ENCODE measurements around the gene MLH3.

The MLH3 gene

GRCh38 chr14:74979442-74980397 is 71.5 kb downstream of the MLH3 start:
- ATAC-seq: peak; percentile 64
- TF ChIP-seq ZFP3 (CRISPR knock-in tag; IDR thresholded peaks at IDR 0.05) (no peak), SNAI2 (CRISPR knock-in tag; IDR thresholded peaks at IDR 0.05) (no peak), ARNTL (CRISPR knock-in tag; IDR thresholded peaks at IDR 0.05; ENCODE audit: borderline replicate concordance, low read depth) (no peak), GLIS3 (CRISPR knock-in tag; IDR thresholded peaks at IDR 0.05) (no peak), ESRRG (CRISPR knock-in tag; IDR thresholded peaks at IDR 0.05) (no peak), POU6F1 (CRISPR knock-in tag; IDR thresholded peaks at IDR 0.05; ENCODE audit: borderline replicate concordance, low read depth) (no peak), ZFP30 (CRISPR knock-in tag; IDR thresholded peaks at IDR 0.05) (no peak), TSHZ2 (CRISPR knock-in tag; IDR thresholded peaks at IDR 0.05) (no peak), TCF4 (CRISPR knock-in tag; IDR thresholded peaks at IDR 0.05; ENCODE audit: borderline replicate concordance) (no peak), PATZ1 (CRISPR knock-in tag; IDR thresholded peaks at IDR 0.05; ENCODE audit: borderline replicate concordance) (no peak), CSRNP3 (CRISPR knock-in tag; IDR thresholded peaks at IDR 0.05) (no peak), CREB5 (CRISPR knock-in tag; IDR thresholded peaks at IDR 0.05; ENCODE audit: low read depth) (no peak), ZNF565 (CRISPR knock-in tag; conservative IDR thresholded peaks at IDR 0.05; ENCODE audit: low read depth) (no peak), BACH2 (CRISPR knock-in tag; IDR thresholded peaks at IDR 0.05; ENCODE audit: borderline replicate concordance) (no peak), ZNF70 (CRISPR knock-in tag; IDR thresholded peaks at IDR 0.05) (no peak), ISL1 (CRISPR knock-in tag; IDR thresholded peaks at IDR 0.05) (no peak), ZC3H10 (CRISPR knock-in tag; IDR thresholded peaks at IDR 0.05) (no peak), OSR1 (CRISPR knock-in tag; IDR thresholded peaks at IDR 0.05) (no peak)

- no peak for ATAC-seq
- TF ChIP-seq RARB (CRISPR knock-in tag; IDR thresholded peaks at IDR 0.05) (no peak), ESRRG (CRISPR knock-in tag; IDR thresholded peaks at IDR 0.05) (no peak), ZFP3 (CRISPR knock-in tag; IDR thresholded peaks at IDR 0.05) (no peak), SNAI2 (CRISPR knock-in tag; IDR thresholded peaks at IDR 0.05) (no peak), CSRNP3 (CRISPR knock-in tag; IDR thresholded peaks at IDR 0.05) (no peak), PPARA (CRISPR knock-in tag; IDR thresholded peaks at IDR 0.05; ENCODE audit: borderline replicate concordance) (no peak), ISL1 (CRISPR knock-in tag; IDR thresholded peaks at IDR 0.05) (no peak), TOX (CRISPR knock-in tag; IDR thresholded peaks at IDR 0.05; ENCODE audit: borderline replicate concordance) (no peak), TCF4 (CRISPR knock-in tag; IDR thresholded peaks at IDR 0.05; ENCODE audit: borderline replicate concordance) (no peak)
Observed at GRCh38 chr14:74979029-74979428, 72.2 kb downstream of the MLH3 start.
